Breast epithelium (tissue), 4 donors: ENCODE results near the gene DBH. TPM values are rescaled to one million over a fixed set of nuclear protein-coding genes. Genes with fewer than 3 reads are reported as not detected.

Source experiments
- DNase-seq, 2 donors: peaks; one replicate each; pipeline ENCODE4 v3.0.0-alpha.2; 2019; ENCODE audit warnings: low spot score in 2 of 2
- H3K27ac ChIP-seq, 2 donors: fragments of 200-600 bp; sonication (generic) in 1 of 2; one replicate each; pipeline ENCODE4 v1.5.1; 2016 to 2019; ENCODE audit warnings: mild to moderate bottlenecking in 1 of 2
- H3K27me3 ChIP-seq, 2 donors: fragments of 200-600 bp; sonication (generic) in 1 of 2; one replicate each; pipeline versions ENCODE4 v1.5.1 to v1.6.0; 2017 to 2019; ENCODE audit warnings: control low read depth in 1 of 2, mild to moderate bottlenecking in 1 of 2
- H3K36me3 ChIP-seq: fragments of 200-600 bp; one replicate; pipeline ENCODE4 v1.5.1; 2019
- H3K4me1 ChIP-seq, 2 donors: fragments of 200-600 bp; sonication (generic); one replicate each; pipeline ENCODE4 v1.5.1; 2016 to 2019; ENCODE audit warnings: control low read depth in 1 of 2
- H3K4me3 ChIP-seq, 3 donors: fragments of 200-600 bp; sonication (generic); 1 replicate in 2 of 3; 2 replicates in 1 of 3; pipeline ENCODE4 v1.5.1; 2016 to 2019; ENCODE audit warnings: mild to moderate bottlenecking in 3 of 3, moderate library complexity in 2 of 3
- H3K9me3 ChIP-seq, 2 donors: fragments of 200-600 bp; sonication (generic) in 1 of 2; one replicate each; pipeline ENCODE4 v1.5.1; 2016 to 2019; ENCODE audit warnings: control low read depth in 1 of 2
- POLR2A ChIP-seq: fragments of 450-650 bp; IDR thresholded peaks from one replicate; pipeline ENCODE4 v1.6.1; 2016; ENCODE audit warnings: antibody characterized with exemption, mild to moderate bottlenecking, moderate library complexity
- POLR2AphosphoS5 ChIP-seq, 3 donors: sonication (generic); formaldehyde crosslinking; IDR thresholded peaks; one replicate each; pipeline ENCODE4 v1.6.1; 2017; ENCODE audit warnings: antibody characterized with exemption in 3 of 3
- intact Hi-C: fragments of 100-400 bp; cut with DNase I; formaldehyde crosslinking; loops from one replicate; pipeline ENCODE4 v1.15.1; 2023; ENCODE audit warnings: low total_unique reads
- total RNA-seq, 3 donors: library from RNA; depleted of rRNA; stranded (reverse); fragments of >200 nt; gene quantifications; one replicate each; pipeline ENCODE4 v1.1.0, GENCODE V29; 2016
- TF ChIP-seq, protein P1 (sequence below), 3 donors: fragments of 450-650 bp; IDR thresholded peaks; one replicate each; pipeline ENCODE4 v1.5.1; 2016 to 2017; ENCODE audit warnings: antibody characterized with exemption in 3 of 3, mild to moderate bottlenecking in 3 of 3, moderate library complexity in 3 of 3

Gene DBH
- total RNA-seq, 3 donors from 2014 or later: not detected

DNA sequence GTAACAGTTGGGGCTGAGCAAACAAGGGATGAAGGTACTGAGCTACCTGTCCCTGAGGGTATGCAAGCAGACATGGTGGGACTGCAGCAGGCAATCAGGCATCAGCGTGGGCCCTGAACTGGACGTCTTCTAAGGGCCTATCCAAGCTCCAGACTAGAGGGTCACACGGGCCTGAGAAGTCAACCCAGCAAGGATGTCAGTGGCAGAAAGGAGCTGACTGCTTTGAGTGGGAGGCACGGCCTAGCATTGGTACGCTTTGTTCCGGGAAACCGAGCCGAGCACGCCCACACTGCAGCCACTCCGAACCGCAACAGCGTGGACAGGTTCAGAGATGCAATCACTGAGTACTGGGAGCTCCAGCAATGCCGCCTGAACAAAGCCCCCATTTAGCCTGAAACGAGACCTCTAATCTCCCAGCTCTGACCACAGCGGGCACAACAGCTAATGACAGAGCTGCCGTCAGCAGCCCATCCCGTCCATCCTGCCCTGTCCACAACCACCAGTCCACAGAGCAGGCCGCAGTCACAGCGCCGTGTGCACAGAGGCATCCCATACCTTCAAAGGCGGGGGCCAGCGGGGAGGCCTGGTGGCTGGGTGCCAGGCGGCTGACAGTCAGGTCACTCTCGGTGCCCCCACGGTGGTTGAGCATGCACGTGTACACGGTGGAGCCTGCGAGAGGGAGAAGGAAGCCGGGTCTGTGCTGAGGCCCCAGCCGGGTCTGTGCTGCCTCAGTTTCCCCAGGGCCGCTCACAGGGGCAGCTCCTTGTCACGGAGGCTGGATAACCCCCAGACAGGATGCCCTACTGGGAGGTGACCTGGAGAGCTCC, 57.8 kb downstream of the DBH start:
- no peak for DNase-seq
- Histone ChIP-seq H3K4me3 (no peak overlapping the region), H3K36me3 (no peaks in the 10 kb centered on the region), H3K9me3 (no peaks in the 10 kb centered on the region), H3K27me3 (no peaks in the 10 kb centered on the region), H3K4me1 (no peaks in the 10 kb centered on the region), H3K27ac (no peak overlapping the region)
- TF ChIP-seq POLR2AphosphoS5 (IDR thresholded peaks at IDR 0.05) (no peak), POLR2A (no peak)
- TF ChIP-seq, protein P1, sequence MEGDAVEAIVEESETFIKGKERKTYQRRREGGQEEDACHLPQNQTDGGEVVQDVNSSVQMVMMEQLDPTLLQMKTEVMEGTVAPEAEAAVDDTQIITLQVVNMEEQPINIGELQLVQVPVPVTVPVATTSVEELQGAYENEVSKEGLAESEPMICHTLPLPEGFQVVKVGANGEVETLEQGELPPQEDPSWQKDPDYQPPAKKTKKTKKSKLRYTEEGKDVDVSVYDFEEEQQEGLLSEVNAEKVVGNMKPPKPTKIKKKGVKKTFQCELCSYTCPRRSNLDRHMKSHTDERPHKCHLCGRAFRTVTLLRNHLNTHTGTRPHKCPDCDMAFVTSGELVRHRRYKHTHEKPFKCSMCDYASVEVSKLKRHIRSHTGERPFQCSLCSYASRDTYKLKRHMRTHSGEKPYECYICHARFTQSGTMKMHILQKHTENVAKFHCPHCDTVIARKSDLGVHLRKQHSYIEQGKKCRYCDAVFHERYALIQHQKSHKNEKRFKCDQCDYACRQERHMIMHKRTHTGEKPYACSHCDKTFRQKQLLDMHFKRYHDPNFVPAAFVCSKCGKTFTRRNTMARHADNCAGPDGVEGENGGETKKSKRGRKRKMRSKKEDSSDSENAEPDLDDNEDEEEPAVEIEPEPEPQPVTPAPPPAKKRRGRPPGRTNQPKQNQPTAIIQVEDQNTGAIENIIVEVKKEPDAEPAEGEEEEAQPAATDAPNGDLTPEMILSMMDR (IDR thresholded peaks at IDR 0.05): no peak
- intact Hi-C loops: no loop called here

DNA sequence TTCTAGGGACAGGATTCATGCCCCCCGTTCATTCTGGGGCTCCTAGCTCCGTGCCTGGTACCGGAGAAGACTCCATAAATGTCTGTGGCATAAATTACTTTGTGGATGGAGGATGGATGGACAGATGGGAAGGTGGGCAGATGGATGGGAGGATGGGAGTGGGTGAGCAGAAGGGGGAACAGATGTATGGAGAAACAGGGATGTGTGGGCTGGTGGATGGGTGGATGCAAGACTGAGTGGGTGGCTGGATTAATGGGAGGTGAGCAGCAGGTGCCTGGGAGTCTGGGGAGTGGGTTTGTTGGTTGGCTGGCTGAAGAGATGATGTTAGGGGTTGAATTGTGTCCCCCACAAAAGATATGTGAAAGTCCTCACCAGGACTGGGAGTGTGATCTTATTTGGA, 58.5 kb downstream of the DBH start:
- intact Hi-C loops: no loop called here
- no peaks in the 10 kb centered on the region for H3K9me3 ChIP-seq
- no peak overlapping the region for H3K4me3 ChIP-seq
- H3K27me3 ChIP-seq: no peaks in the 10 kb centered on the region
- no peak for TF ChIP-seq POLR2A
- TF ChIP-seq POLR2AphosphoS5 (IDR thresholded peaks at IDR 0.05): no peak
- TF ChIP-seq, protein P1 (IDR thresholded peaks at IDR 0.05): no peak
- H3K36me3 ChIP-seq: no peaks in the 10 kb centered on the region
- DNase-seq: no peak
- H3K4me1 ChIP-seq: no peaks in the 10 kb centered on the region
- no peak overlapping the region for H3K27ac ChIP-seq

DNA sequence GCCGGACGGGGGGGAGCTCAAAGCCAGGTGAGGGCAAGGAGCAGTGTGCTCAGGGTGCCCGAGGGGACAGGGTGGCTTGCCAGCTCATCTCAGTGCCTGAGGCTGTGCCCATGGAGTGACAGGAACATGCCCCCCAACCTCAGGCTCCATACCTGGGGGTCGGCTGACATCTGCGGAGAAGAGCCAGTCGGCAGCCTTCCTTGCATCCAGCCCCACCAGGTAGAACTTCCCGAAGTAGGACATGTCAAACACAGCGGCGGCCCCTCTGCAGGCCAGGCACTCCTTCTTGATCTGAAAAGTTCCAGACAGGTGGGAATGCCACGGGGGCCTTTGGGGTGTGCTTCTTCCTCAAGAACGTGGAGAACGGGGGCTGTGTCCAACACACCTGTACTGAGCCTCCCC, 59.9 kb downstream of the DBH start:
- no peaks in the 10 kb centered on the region for H3K27me3 ChIP-seq
- H3K4me3 ChIP-seq: no peak overlapping the region
- intact Hi-C loops: no loop called here
- no peaks in the 10 kb centered on the region for H3K4me1 ChIP-seq
- no peak overlapping the region for H3K27ac ChIP-seq
- H3K9me3 ChIP-seq: no peaks in the 10 kb centered on the region
- H3K36me3 ChIP-seq: no peaks in the 10 kb centered on the region
- TF ChIP-seq, protein P1 (IDR thresholded peaks at IDR 0.05): no peak
- TF ChIP-seq POLR2A (no peak), POLR2AphosphoS5 (IDR thresholded peaks at IDR 0.05) (no peak)
- no peak for DNase-seq

DNA sequence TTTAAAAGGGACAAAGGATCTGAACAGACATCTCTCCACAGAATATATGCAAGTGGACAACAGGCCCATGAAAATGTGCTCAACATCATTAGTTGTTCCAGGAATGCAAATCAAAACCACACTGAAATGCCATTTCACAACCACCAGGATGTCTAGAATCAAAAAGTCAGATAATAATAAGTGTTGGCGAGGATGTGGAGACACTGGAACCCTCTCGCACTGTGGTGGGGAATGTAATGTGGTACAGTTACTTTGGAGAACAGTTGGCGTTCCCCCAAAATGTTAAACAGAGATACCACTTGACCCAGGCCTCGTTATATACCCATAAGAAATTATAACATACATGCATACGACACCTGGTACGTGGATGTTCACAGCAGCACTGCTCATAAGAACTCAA, 63.4 kb downstream of the DBH start:
- TF ChIP-seq POLR2AphosphoS5 (IDR thresholded peaks at IDR 0.05) (no peak), POLR2A (no peak)
- TF ChIP-seq, protein P1 (IDR thresholded peaks at IDR 0.05): no peak
- Histone ChIP-seq H3K9me3 (no peaks in the 10 kb centered on the region), H3K4me1 (no peaks in the 10 kb centered on the region), H3K36me3 (no peaks in the 10 kb centered on the region), H3K27ac (no peak overlapping the region), H3K4me3 (no peak overlapping the region), H3K27me3 (peaks cover 0 to 21% of the 10 kb centered on the region in 2 donors)
- no peak for DNase-seq
- intact Hi-C loops: no loop called here

DNA sequence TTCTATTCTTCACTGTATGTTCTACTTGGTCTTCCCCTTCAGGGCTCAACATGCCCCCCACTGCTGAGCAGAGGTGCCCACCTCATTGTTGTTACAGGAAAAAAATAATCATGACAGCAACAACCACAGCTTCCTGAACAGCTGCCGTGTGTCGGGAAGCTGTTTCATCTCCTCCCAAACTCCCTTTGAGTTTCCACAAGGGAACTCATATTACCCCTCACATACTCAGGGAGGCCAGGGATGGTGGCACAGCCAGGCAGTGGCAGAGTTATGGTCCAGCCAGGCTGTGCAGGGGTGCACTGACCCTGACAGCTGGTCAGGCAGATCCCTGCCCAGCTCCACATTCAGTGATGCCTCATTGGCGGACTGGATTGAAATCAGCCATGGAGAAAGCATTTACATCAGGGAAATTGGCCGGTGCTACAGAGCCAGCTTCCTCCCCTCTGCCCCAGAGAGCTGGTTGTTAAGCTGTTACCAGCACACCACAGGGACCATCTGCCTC, 64.7 kb downstream of the DBH start:
- no peak for TF ChIP-seq POLR2AphosphoS5 (IDR thresholded peaks at IDR 0.05)
- TF ChIP-seq POLR2A: no peak
- TF ChIP-seq, protein P1 (IDR thresholded peaks at IDR 0.05): no peak
- no peak overlapping the region for H3K27ac ChIP-seq
- DNase-seq: no peak
- H3K27me3 ChIP-seq: peaks cover 0 to 21% of the 10 kb centered on the region in 2 donors
- intact Hi-C loops: no loop called here
- no peaks in the 10 kb centered on the region for H3K4me1 ChIP-seq
- H3K36me3 ChIP-seq: no peaks in the 10 kb centered on the region
- no peak overlapping the region for H3K4me3 ChIP-seq
- no peaks in the 10 kb centered on the region for H3K9me3 ChIP-seq
